IPS DF 6.9 (cell line): ENCODE measurements around the gene GLP1R.

Experiments used
- DNase-seq: peaks from one replicate; pipeline ENCODE4 v3.0.0-alpha.2; 2013; ENCODE audit warnings: low read depth, low spot score
- H3K27ac ChIP-seq: one replicate; pipeline ENCODE4 v1.5.1; 2013; ENCODE audit warnings: low read length, control low read depth
- H3K27me3 ChIP-seq: 2 replicates; pipeline ENCODE4 v1.6.1; 2013; ENCODE audit warnings: mild to moderate bottlenecking, low read length; ENCODE audit not compliant: control insufficient read depth, insufficient read depth
- H3K36me3 ChIP-seq: 2 replicates; pipeline ENCODE4 v1.6.1; 2013; ENCODE audit warnings: low read length; ENCODE audit not compliant: control insufficient read depth, insufficient read depth
- H3K4me1 ChIP-seq: 2 replicates; pipeline ENCODE4 v1.6.1; 2013; ENCODE audit warnings: low read length; ENCODE audit not compliant: control insufficient read depth, insufficient read depth
- H3K4me3 ChIP-seq: 2 replicates; pipeline ENCODE4 v1.5.1; 2013; ENCODE audit warnings: mild to moderate bottlenecking, low read length
- H3K9me3 ChIP-seq: 2 replicates; pipeline ENCODE4 v1.6.1; 2013; ENCODE audit warnings: low read length, inconsistent platforms; ENCODE audit not compliant: control insufficient read depth, insufficient read depth
- WGBS: extraction: QIAGEN DNeasy Blood & Tissue Kit; methylation state at CpG from one replicate; pipeline ENCODE4 v1.1.7; 2013; ENCODE audit warnings: mixed read lengths, missing lambda C conversion rate; ENCODE audit not compliant: insufficient read length, insufficient coverage; 5-methylcytosine and 5-hydroxymethylcytosine counted together

Gene GLP1R

DNA sequence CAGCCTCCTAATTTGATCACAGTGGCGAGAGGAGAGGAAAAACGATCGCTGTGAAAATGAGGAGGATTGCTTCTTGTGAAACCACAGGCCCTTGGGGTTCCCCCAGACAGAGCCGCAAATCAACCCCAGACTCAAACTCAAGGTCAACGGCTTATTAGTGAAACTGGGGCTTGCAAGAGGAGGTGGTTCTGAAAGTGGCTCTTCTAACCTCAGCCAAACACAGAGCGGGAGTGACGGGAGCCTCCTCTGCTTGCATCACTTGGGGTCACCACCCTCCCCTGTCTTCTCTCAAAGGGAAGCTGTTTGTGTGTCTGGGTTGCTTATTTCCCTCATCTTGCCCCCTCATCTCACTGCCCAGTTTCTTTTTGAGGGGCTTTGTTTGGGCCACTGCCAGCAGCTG lies 37.7 kb downstream of the GLP1R start:
- no CpG with 5 or more reads among the region's 7 CpGs for WGBS
- H3K36me3 ChIP-seq: no peaks in the 10 kb centered on the region
- H3K4me3 ChIP-seq: no peak overlapping the region
- H3K9me3 ChIP-seq: no peaks in the 10 kb centered on the region
- H3K4me1 ChIP-seq: peaks cover 2% of the 10 kb centered on the region
- no peak for DNase-seq
- H3K27ac ChIP-seq: no peak overlapping the region
- H3K27me3 ChIP-seq: no peaks in the 10 kb centered on the region

DNA sequence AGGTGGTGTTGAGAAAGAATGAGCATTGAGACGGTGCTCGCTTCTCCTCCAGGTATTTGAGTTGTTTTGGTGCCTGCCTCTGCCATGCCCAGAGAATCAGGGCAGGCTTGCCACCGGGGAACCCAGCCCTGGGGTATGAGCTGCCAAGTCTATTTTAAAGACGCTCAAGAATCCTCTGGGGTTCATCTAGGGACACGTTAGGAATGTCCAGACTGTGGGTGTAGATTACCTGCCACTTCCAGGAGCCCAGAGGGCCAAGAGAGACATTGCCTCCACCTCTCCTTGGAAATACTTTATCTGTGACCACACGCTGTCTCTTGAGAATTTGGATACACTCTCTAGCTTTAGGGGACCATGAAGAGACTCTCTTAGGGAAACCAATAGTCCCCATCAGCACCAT lies 38.1 kb downstream of the GLP1R start:
- Histone ChIP-seq H3K4me1 (peaks cover 2% of the 10 kb centered on the region), H3K9me3 (no peaks in the 10 kb centered on the region), H3K4me3 (no peak overlapping the region), H3K27ac (no peak overlapping the region), H3K36me3 (no peaks in the 10 kb centered on the region), H3K27me3 (no peaks in the 10 kb centered on the region)
- DNase-seq: no peak
- WGBS: no CpG with 5 or more reads among the region's 6 CpGs

DNA sequence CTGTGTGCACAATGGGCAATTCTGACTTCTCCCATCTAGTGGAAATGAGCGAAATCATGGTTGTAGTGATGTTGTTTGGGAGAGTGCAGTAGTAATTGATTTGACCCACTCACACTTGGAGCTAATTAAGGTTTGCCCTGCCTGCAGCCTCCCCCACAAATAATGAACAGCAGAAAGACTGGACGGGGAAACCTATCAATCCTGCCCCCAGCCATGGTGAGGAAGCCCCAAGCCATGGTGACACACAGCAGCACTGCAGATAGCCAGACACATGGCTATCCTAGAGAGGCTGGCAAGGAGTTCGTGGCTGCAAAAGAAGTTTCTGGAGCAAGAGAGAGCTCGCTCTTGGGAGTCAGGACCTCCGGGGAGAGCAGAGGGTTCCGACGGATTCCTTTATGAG lies 38.6 kb downstream of the GLP1R start:
- no peaks in the 10 kb centered on the region for H3K27me3 ChIP-seq
- H3K27ac ChIP-seq: no peak overlapping the region
- H3K9me3 ChIP-seq: no peaks in the 10 kb centered on the region
- DNase-seq: no peak
- H3K36me3 ChIP-seq: no peaks in the 10 kb centered on the region
- H3K4me3 ChIP-seq: no peak overlapping the region
- no CpG with 5 or more reads among the region's 7 CpGs for WGBS
- peaks cover 2% of the 10 kb centered on the region for H3K4me1 ChIP-seq

DNA sequence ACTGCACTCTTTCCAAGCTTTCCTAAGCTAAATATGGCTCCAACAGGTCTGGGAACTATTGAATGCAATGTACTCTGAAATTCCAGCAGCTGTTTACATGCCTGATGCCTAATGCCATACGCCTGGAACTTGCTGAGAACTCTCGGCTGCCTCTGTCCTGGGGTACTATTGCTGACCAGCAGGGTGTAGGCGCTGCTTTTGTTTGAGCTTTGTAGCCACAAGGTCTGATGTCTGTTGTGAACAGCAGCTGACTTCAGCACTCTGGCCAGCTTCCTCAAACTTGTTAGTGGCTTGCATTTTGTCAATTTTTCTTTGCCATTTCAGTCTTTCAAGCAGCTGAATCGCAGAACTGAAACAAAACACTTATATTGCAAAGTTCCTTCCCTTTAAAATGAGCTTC lies 39.8 kb downstream of the GLP1R start:
- Histone ChIP-seq H3K9me3 (no peaks in the 10 kb centered on the region), H3K4me3 (no peak overlapping the region), H3K27me3 (no peaks in the 10 kb centered on the region), H3K4me1 (peaks cover 2% of the 10 kb centered on the region), H3K36me3 (no peaks in the 10 kb centered on the region), H3K27ac (no peak overlapping the region)
- DNase-seq: peak; percentile 66
- WGBS: no CpG with 5 or more reads among the region's 4 CpGs

DNA sequence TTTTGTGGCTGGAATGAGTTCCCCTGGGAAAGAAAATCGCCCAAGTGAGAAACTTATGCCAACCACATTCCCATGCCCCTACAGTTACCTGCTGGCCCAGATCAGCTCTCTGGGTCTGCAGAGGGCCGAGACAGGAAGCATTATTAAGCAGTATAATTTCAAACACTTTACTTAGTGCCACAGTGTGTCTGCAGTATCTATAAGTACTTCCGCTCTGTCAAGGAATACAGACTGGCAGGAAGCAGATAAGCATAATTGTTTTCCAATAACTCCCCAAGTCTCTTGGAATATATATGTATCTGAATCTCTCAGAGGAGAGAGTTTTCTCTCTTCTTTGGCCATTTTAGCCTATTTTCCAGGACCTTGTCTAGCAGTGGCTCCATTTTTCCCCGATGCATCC lies 41.5 kb downstream of the GLP1R start:
- H3K36me3 ChIP-seq: no peaks in the 10 kb centered on the region
- H3K4me1 ChIP-seq: peaks cover 2% of the 10 kb centered on the region
- no peaks in the 10 kb centered on the region for H3K9me3 ChIP-seq
- DNase-seq: no peak
- H3K27me3 ChIP-seq: no peaks in the 10 kb centered on the region
- no CpG with 5 or more reads among the region's 4 CpGs for WGBS
- no peak overlapping the region for H3K4me3 ChIP-seq
- no peak overlapping the region for H3K27ac ChIP-seq

DNA sequence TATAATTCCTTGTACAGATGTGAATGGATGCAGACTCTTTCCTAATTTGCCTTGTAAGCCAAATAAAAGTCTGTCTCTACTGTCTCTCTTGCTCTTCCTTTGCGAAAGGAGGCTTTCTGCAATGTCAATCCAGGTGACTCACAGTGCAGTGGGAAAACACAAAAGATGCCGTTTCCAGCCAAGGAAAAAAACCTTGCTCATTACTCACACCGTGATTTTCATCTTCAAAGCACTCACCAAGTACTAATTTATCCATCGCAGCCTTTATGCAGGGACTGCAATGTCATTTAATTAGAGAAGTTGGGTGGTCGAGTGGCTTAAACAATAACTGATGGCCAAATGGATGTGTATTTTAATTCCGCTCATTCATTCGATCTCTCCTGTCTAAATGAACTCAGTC lies 42.6 kb downstream of the GLP1R start:
- no CpG with 5 or more reads among the region's 7 CpGs for WGBS
- no peak for DNase-seq
- Histone ChIP-seq H3K4me3 (no peak overlapping the region), H3K36me3 (no peaks in the 10 kb centered on the region), H3K27me3 (no peaks in the 10 kb centered on the region), H3K27ac (no peak overlapping the region), H3K4me1 (no peaks in the 10 kb centered on the region; the same call in 1 of the 2 replicates), H3K9me3 (no peaks in the 10 kb centered on the region)

DNA sequence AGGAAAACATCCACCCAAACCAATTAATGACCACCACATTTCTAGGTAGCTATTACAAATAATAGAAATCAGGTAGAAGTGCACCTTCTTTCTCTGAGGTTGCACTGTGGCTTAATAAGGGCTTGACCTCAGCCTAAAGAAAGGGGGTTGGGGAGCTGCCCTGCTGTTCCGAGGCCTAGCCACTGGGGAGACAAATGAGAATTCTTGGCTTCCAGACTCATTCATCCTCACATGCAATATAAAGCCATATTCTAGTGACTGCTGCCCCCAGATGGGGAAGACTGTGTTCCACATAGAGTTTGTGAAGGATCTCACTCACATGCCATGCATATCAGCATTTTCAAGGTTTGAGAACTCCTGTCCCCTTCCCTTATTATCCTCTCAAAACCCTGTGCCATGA lies 43.5 kb downstream of the GLP1R start:
- no peak for DNase-seq
- WGBS: no CpG with 5 or more reads among the region's 1 CpG
- H3K4me1 ChIP-seq: no peaks in the 10 kb centered on the region; the same call in 1 of the 2 replicates
- H3K36me3 ChIP-seq: no peaks in the 10 kb centered on the region
- H3K4me3 ChIP-seq: no peak overlapping the region
- H3K9me3 ChIP-seq: no peaks in the 10 kb centered on the region
- H3K27me3 ChIP-seq: no peaks in the 10 kb centered on the region
- no peak overlapping the region for H3K27ac ChIP-seq

DNA sequence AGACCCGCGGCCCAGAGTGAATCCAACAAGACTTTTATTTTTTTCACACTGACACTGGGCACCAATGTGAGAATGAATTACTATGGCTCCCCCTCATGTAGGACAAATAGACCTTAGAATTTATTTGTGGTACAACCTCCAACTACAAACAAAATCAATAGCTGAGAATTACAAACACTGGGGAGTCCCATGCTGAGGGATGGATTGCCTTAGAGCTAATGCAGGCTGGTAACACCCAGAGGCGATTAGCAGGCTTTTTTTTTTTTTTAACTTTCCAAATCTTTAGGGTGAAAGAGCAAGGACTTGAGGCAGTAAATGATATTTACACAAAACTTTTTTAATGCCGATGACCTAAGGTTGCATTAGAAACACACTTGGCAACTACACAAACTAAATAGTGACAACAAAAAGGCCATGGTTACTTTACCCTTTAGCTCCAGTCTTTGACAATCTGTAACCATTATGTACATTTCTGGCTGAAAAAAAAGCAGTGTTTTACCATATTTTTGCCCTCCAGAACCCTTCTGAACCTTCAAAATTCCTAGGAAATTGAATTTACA lies 44.6 kb downstream of the GLP1R start:
- no peaks in the 10 kb centered on the region for H3K9me3 ChIP-seq
- DNase-seq: no peak
- no peak overlapping the region for H3K4me3 ChIP-seq
- WGBS: no CpG with 5 or more reads among the region's 4 CpGs
- no peaks in the 10 kb centered on the region; the same call in 1 of the 2 replicates for H3K4me1 ChIP-seq
- no peaks in the 10 kb centered on the region for H3K36me3 ChIP-seq
- H3K27ac ChIP-seq: no peak overlapping the region
- H3K27me3 ChIP-seq: no peaks in the 10 kb centered on the region

DNA sequence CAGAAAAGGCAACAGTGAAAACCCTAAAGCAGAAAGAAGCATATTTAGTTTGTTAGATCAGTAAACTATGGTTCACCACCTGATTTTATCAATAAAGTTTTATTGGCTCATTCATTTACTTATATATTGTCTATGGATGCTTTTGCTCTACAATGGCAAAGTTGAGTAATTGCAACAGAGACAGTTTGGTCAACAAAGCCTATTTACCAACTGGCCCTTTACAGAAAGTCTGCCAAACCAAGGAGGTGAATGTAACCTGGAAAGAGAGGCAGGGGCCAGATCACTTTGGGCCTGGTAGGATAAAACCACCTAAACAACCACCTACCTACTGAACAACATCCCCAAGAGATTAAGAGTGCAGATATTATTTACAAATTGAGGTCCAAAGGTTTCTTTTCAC lies 47.0 kb downstream of the GLP1R start:
- no peaks in the 10 kb centered on the region for H3K27me3 ChIP-seq

DNA sequence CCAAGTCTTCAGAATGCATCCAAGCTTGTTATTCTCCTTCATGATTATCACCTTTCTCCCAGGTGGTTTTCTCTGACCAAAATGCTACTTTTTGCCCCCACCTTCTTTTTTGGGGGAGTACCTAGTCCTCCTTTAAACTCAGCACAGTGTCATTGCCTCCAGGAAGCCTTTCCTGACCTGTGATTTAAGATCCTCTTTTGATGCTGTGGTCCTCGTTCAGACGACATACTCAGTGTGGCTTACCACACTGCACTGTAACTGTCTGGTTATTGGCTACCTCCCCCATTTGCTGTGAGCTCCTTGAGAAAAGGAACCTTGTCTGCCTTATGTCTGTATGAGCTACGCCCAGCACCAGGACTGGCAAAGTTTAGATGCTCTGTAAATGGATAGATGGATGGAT lies 51.8 kb downstream of the GLP1R start:
- H3K4me1 ChIP-seq: no peaks in the 10 kb centered on the region
- H3K27me3 ChIP-seq: no peaks in the 10 kb centered on the region
- WGBS: no CpG with 5 or more reads among the region's 3 CpGs
- H3K4me3 ChIP-seq: no peak overlapping the region
- no peak overlapping the region for H3K27ac ChIP-seq
- no peaks in the 10 kb centered on the region for H3K36me3 ChIP-seq
- DNase-seq: no peak
- H3K9me3 ChIP-seq: no peaks in the 10 kb centered on the region

More for the DNA sequence above, 47.0 kb downstream of the GLP1R start:
- Histone ChIP-seq H3K36me3 (no peaks in the 10 kb centered on the region), H3K9me3 (no peaks in the 10 kb centered on the region), H3K4me1 (no peaks in the 10 kb centered on the region), H3K27ac (no peak overlapping the region), H3K4me3 (no peak overlapping the region)
- no peak for DNase-seq

DNA sequence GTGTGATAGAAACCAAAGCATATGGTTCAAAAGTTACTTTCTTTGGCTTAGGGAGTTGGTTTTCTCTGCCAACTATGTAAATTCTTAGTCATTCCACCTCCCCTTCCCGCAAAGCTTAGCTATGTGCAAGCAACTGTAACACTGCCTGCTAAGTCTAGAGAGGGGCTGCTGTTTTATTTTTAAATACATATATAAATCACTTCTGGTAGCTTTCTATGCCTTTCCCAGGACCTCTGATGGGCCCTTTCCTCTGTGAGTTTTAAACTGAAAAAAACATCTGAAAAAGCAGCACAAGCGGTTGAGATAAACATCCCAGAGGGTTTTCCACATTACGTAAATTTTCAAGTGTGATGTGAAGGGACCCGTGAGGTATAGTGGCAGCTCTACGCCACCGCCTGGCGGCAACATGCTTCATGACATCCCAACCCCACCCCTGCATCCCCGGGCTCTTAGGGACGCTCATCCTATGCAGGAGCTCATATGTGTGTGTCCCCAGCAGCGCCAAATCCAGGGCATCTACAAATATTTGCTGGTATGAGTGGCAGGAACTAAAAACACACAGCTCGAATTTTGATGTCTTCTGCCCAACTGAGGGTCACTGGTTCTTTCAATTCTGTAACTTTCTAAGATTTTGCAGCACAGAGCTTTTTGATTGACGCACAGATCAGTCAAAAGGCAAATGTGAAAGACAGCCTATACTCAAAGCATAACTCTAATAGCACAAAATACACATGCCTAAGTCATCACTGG lies 53.7 kb downstream of the GLP1R start:
- no peaks in the 10 kb centered on the region for H3K27me3 ChIP-seq
- H3K4me1 ChIP-seq: no peaks in the 10 kb centered on the region
- H3K9me3 ChIP-seq: no peaks in the 10 kb centered on the region
- H3K4me3 ChIP-seq: no peak overlapping the region
- no CpG with 5 or more reads among the region's 12 CpGs for whole genome bisulfite sequencing
- H3K27ac ChIP-seq: no peak overlapping the region
- H3K36me3 ChIP-seq: no peaks in the 10 kb centered on the region
- peak; percentile 55 for DNase-seq
